ENCODE measurements around the gene CEP85.

Gene CEP85

GRCh38 chr1:26197813-26198212 lies 36.2 kb upstream of the CEP85 start:
- H3K27me3 ChIP-seq (replicated peaks; ENCODE audit: control insufficient read depth, insufficient read depth, low read length): peaks cover 57% of the 10 kb centered on the region

GRCh38 chr1:26200413-26200812 lies 33.6 kb upstream of the CEP85 start:
- H3K36me3 ChIP-seq (ENCODE audit: control insufficient read depth, insufficient read depth, low read length, severe bottlenecking): no peaks in the 10 kb centered on the region
- H3K4me1 ChIP-seq (ENCODE audit: control insufficient read depth, insufficient read depth, low read length): peaks cover 4% of the 10 kb centered on the region
- no peak for DNase-seq (ENCODE audit: low read depth)
- H3K27me3 ChIP-seq (replicated peaks; ENCODE audit: control insufficient read depth, insufficient read depth, low read length): peaks cover 59% of the 10 kb centered on the region
- H3K9me3 ChIP-seq (ENCODE audit: control insufficient read depth, low read length): no peaks in the 10 kb centered on the region
- no peak overlapping the region for H3K4me3 ChIP-seq (ENCODE audit: low read length)
- no peak overlapping the region for H3K9ac ChIP-seq (ENCODE audit: low read length)

More at GRCh38 chr1:26197813-26198212, 36.2 kb upstream of the CEP85 start:
- no peak overlapping the region for H3K9ac ChIP-seq (ENCODE audit: low read length)
- no peak overlapping the region for H3K4me3 ChIP-seq (ENCODE audit: low read length)
- no peaks in the 10 kb centered on the region for H3K9me3 ChIP-seq (ENCODE audit: control insufficient read depth, low read length)
- H3K36me3 ChIP-seq (ENCODE audit: control insufficient read depth, insufficient read depth, low read length, severe bottlenecking): no peaks in the 10 kb centered on the region
- no peak for DNase-seq (ENCODE audit: low read depth)
- H3K4me1 ChIP-seq (ENCODE audit: control insufficient read depth, insufficient read depth, low read length): peaks cover 4% of the 10 kb centered on the region

- H3K4me1 ChIP-seq (ENCODE audit: control insufficient read depth, insufficient read depth, low read length): peaks cover 4% of the 10 kb centered on the region
- no peak overlapping the region for H3K9ac ChIP-seq (ENCODE audit: low read length)
- peaks cover 49% of the 10 kb centered on the region for H3K27me3 ChIP-seq (replicated peaks; ENCODE audit: control insufficient read depth, insufficient read depth, low read length)
- no peaks in the 10 kb centered on the region for H3K36me3 ChIP-seq (ENCODE audit: control insufficient read depth, insufficient read depth, low read length, severe bottlenecking)
- no peak for DNase-seq (ENCODE audit: low read depth)
- H3K9me3 ChIP-seq (ENCODE audit: control insufficient read depth, low read length): no peaks in the 10 kb centered on the region
- no peak overlapping the region for H3K4me3 ChIP-seq (ENCODE audit: low read length)
Measured at GRCh38 chr1:26203642-26204318, 30.2 kb upstream of the CEP85 start.

GRCh38 chr1:26210147-26210870 lies 23.7 kb upstream of the CEP85 start:
- Histone ChIP-seq H3K9ac (ENCODE audit: low read length) (no peak overlapping the region), H3K27me3 (replicated peaks; ENCODE audit: control insufficient read depth, insufficient read depth, low read length) (peaks cover 29% of the 10 kb centered on the region), H3K4me3 (ENCODE audit: low read length) (no peak overlapping the region), H3K36me3 (ENCODE audit: control insufficient read depth, insufficient read depth, low read length, severe bottlenecking) (no peaks in the 10 kb centered on the region), H3K9me3 (ENCODE audit: control insufficient read depth, low read length) (no peaks in the 10 kb centered on the region), H3K4me1 (ENCODE audit: control insufficient read depth, insufficient read depth, low read length) (no peaks in the 10 kb centered on the region)
- no peak for DNase-seq (ENCODE audit: low read depth)

- Histone ChIP-seq H3K9me3 (ENCODE audit: control insufficient read depth, low read length) (no peaks in the 10 kb centered on the region), H3K27me3 (replicated peaks; ENCODE audit: control insufficient read depth, insufficient read depth, low read length) (peaks cover 46% of the 10 kb centered on the region), H3K4me3 (ENCODE audit: low read length) (no peak overlapping the region), H3K36me3 (ENCODE audit: control insufficient read depth, insufficient read depth, low read length, severe bottlenecking) (no peaks in the 10 kb centered on the region), H3K9ac (ENCODE audit: low read length) (no peak overlapping the region), H3K4me1 (ENCODE audit: control insufficient read depth, insufficient read depth, low read length) (no peaks in the 10 kb centered on the region)
- no peak for DNase-seq (ENCODE audit: low read depth)
Measured at GRCh38 chr1:26212726-26213125, 21.3 kb upstream of the CEP85 start.

- H3K4me1 ChIP-seq (ENCODE audit: control insufficient read depth, insufficient read depth, low read length): no peaks in the 10 kb centered on the region
- peaks cover 43% of the 10 kb centered on the region for H3K27me3 ChIP-seq (replicated peaks; ENCODE audit: control insufficient read depth, insufficient read depth, low read length)
- no peaks in the 10 kb centered on the region for H3K36me3 ChIP-seq (ENCODE audit: control insufficient read depth, insufficient read depth, low read length, severe bottlenecking)
- no peaks in the 10 kb centered on the region for H3K9me3 ChIP-seq (ENCODE audit: control insufficient read depth, low read length)
- H3K4me3 ChIP-seq (ENCODE audit: low read length): no peak overlapping the region
- no peak overlapping the region for H3K9ac ChIP-seq (ENCODE audit: low read length)
- no peak for DNase-seq (ENCODE audit: low read depth)
Measured at GRCh38 chr1:26213335-26213905, 20.6 kb upstream of the CEP85 start.

GRCh38 chr1:26215246-26215645 lies 18.8 kb upstream of the CEP85 start:
- DNase-seq (ENCODE audit: low read depth): no peak
- no peaks in the 10 kb centered on the region for H3K9me3 ChIP-seq (ENCODE audit: control insufficient read depth, low read length)
- no peak overlapping the region for H3K4me3 ChIP-seq (ENCODE audit: low read length)
- H3K9ac ChIP-seq (ENCODE audit: low read length): no peak overlapping the region
- H3K27me3 ChIP-seq (replicated peaks; ENCODE audit: control insufficient read depth, insufficient read depth, low read length): peaks cover 43% of the 10 kb centered on the region
- no peaks in the 10 kb centered on the region for H3K36me3 ChIP-seq (ENCODE audit: control insufficient read depth, insufficient read depth, low read length, severe bottlenecking)
- H3K4me1 ChIP-seq (ENCODE audit: control insufficient read depth, insufficient read depth, low read length): no peaks in the 10 kb centered on the region

GRCh38 chr1:26218906-26219494 lies 15.0 kb upstream of the CEP85 start:
- DNase-seq (ENCODE audit: low read depth): no peak
- H3K36me3 ChIP-seq (ENCODE audit: control insufficient read depth, insufficient read depth, low read length, severe bottlenecking): no peaks in the 10 kb centered on the region

GRCh38 chr1:26220199-26220912 lies 13.6 kb upstream of the CEP85 start:
- Histone ChIP-seq H3K4me3 (ENCODE audit: low read length) (no peak overlapping the region), H3K4me1 (ENCODE audit: control insufficient read depth, insufficient read depth, low read length) (peaks cover under 1% of the 10 kb centered on the region), H3K36me3 (ENCODE audit: control insufficient read depth, insufficient read depth, low read length, severe bottlenecking) (no peaks in the 10 kb centered on the region), H3K27me3 (replicated peaks; ENCODE audit: control insufficient read depth, insufficient read depth, low read length) (peaks cover 53% of the 10 kb centered on the region), H3K9me3 (ENCODE audit: control insufficient read depth, low read length) (no peaks in the 10 kb centered on the region), H3K9ac (ENCODE audit: low read length) (no peak overlapping the region)
- no peak for DNase-seq (ENCODE audit: low read depth)

More at GRCh38 chr1:26218906-26219494, 15.0 kb upstream of the CEP85 start:
- Histone ChIP-seq H3K9ac (ENCODE audit: low read length) (no peak overlapping the region), H3K9me3 (ENCODE audit: control insufficient read depth, low read length) (no peaks in the 10 kb centered on the region), H3K4me3 (ENCODE audit: low read length) (no peak overlapping the region), H3K4me1 (ENCODE audit: control insufficient read depth, insufficient read depth, low read length) (no peaks in the 10 kb centered on the region), H3K27me3 (replicated peaks; ENCODE audit: control insufficient read depth, insufficient read depth, low read length) (peaks cover 46% of the 10 kb centered on the region)

- Histone ChIP-seq H3K9ac (ENCODE audit: low read length) (no peak overlapping the region), H3K27me3 (replicated peaks; ENCODE audit: control insufficient read depth, insufficient read depth, low read length) (peaks cover 54% of the 10 kb centered on the region), H3K4me3 (ENCODE audit: low read length) (no peak overlapping the region), H3K36me3 (ENCODE audit: control insufficient read depth, insufficient read depth, low read length, severe bottlenecking) (no peaks in the 10 kb centered on the region), H3K9me3 (ENCODE audit: control insufficient read depth, low read length) (no peaks in the 10 kb centered on the region), H3K4me1 (ENCODE audit: control insufficient read depth, insufficient read depth, low read length) (peaks cover 4% of the 10 kb centered on the region)
- DNase-seq (ENCODE audit: low read depth): no peak
Measured at GRCh38 chr1:26221094-26221493, 12.9 kb upstream of the CEP85 start.

- no peak for DNase-seq (ENCODE audit: low read depth)
- Histone ChIP-seq H3K4me3 (ENCODE audit: low read length) (no peak overlapping the region), H3K4me1 (ENCODE audit: control insufficient read depth, insufficient read depth, low read length) (peaks cover 4% of the 10 kb centered on the region), H3K9me3 (ENCODE audit: control insufficient read depth, low read length) (no peaks in the 10 kb centered on the region), H3K9ac (ENCODE audit: low read length) (no peak overlapping the region), H3K27me3 (replicated peaks; ENCODE audit: control insufficient read depth, insufficient read depth, low read length) (peaks cover 52% of the 10 kb centered on the region), H3K36me3 (ENCODE audit: control insufficient read depth, insufficient read depth, low read length, severe bottlenecking) (no peaks in the 10 kb centered on the region)
Measured at GRCh38 chr1:26224606-26225005, 9.4 kb upstream of the CEP85 start.

Measured in adipocyte (in vitro differentiated cells).